SW480 (cell line): ENCODE measurements around the gene MEAF6.
"Not testable (repeated sequence)": the region's sequence is repeated elsewhere in the genome, so short reads cannot be mapped to it uniquely, and the experiment has no call there.

ENCODE experiments used
- DNase-seq: peaks from one replicate; pipeline ENCODE4 v3.0.0-alpha.2; 2016; ENCODE audit warnings: low spot score

Gene MEAF6

GRCh38 chr1:37532418-37533156 lies 18.0 kb upstream of the MEAF6 start:
- not testable (repeated sequence) for DNase-seq

GRCh38 chr1:37529888-37530287 lies 15.3 kb upstream of the MEAF6 start:
- not testable (repeated sequence) for DNase-seq

- no peak for DNase-seq
Measured at GRCh38 chr1:37519613-37520012, 5.0 kb upstream of the MEAF6 start.

GRCh38 chr1:37518929-37519328 lies 4.4 kb upstream of the MEAF6 start:
- not testable (repeated sequence) for DNase-seq

- not testable (repeated sequence) for DNase-seq
Measured at GRCh38 chr1:37518241-37518640, 3.7 kb upstream of the MEAF6 start.

- no peak for DNase-seq
Measured at GRCh38 chr1:37517569-37517968, 3.0 kb upstream of the MEAF6 start.

- no peak for DNase-seq
Measured at GRCh38 chr1:37515185-37516034, 844 bp upstream of the MEAF6 start.

- DNase-seq = peak; percentile 52
Measured at GRCh38 chr1:37513795-37514349, 694 bp downstream of the MEAF6 start.

GRCh38 chr1:37509181-37509580 lies 5.4 kb downstream of the MEAF6 start:
- DNase-seq = peak; percentile 16

- no peak for DNase-seq
Measured at GRCh38 chr1:37506740-37507139, 7.8 kb downstream of the MEAF6 start.

GRCh38 chr1:37502791-37503190 lies 11.8 kb downstream of the MEAF6 start:
- not testable (repeated sequence) for DNase-seq

GRCh38 chr1:37502104-37502503 lies 12.5 kb downstream of the MEAF6 start:
- no peak for DNase-seq

- DNase-seq = no peak
Measured at GRCh38 chr1:37501661-37502060, 12.9 kb downstream of the MEAF6 start.

GRCh38 chr1:37498872-37499617 lies 15.5 kb downstream of the MEAF6 start:
- no peak for DNase-seq

GRCh38 chr1:37497832-37498231 lies 16.7 kb downstream of the MEAF6 start:
- no peak for DNase-seq

- DNase-seq = no peak
Measured at GRCh38 chr1:37495875-37496274, 18.7 kb downstream of the MEAF6 start.

GRCh38 chr1:37493336-37494098 lies 21.0 kb downstream of the MEAF6 start:
- DNase-seq = no peak

GRCh38 chr1:37487619-37487984 lies 27.0 kb downstream of the MEAF6 start:
- no peak for DNase-seq

- peak; percentile 39 for DNase-seq
Measured at GRCh38 chr1:37486680-37487618, 27.6 kb downstream of the MEAF6 start.

GRCh38 chr1:37485902-37486679 lies 28.5 kb downstream of the MEAF6 start:
- DNase-seq = no peak
